ENCODE results near the gene PITX1.

The PITX1 gene

GRCh38 chr5:135042595-135042994, 8.6 kb upstream of the PITX1 start:
- in situ Hi-C loops (cut with MboI; ENCODE audit: low sequenced_read_pairs) = no loop called here

GRCh38 chr5:135041726-135042125, 7.7 kb upstream of the PITX1 start:
- in situ Hi-C loops (cut with MboI; ENCODE audit: low sequenced_read_pairs) = no loop called here

- in situ Hi-C loops (cut with MboI; ENCODE audit: low sequenced_read_pairs) = no loop called here
Observed at GRCh38 chr5:135041145-135041587, 7.1 kb upstream of the PITX1 start.

GRCh38 chr5:135040333-135041144, 6.5 kb upstream of the PITX1 start:
- in situ Hi-C loops (cut with MboI; ENCODE audit: low sequenced_read_pairs) = no loop called here

GRCh38 chr5:135040034-135040332, 6.0 kb upstream of the PITX1 start:
- in situ Hi-C loops (cut with MboI; ENCODE audit: low sequenced_read_pairs) = no loop called here

GRCh38 chr5:135039271-135040033, 5.4 kb upstream of the PITX1 start:
- in situ Hi-C loops (cut with MboI; ENCODE audit: low sequenced_read_pairs) = no loop called here

- in situ Hi-C loops (cut with MboI; ENCODE audit: low sequenced_read_pairs) = no loop called here
Observed at GRCh38 chr5:135038813-135039270, 4.8 kb upstream of the PITX1 start.

- in situ Hi-C loops (cut with MboI; ENCODE audit: low sequenced_read_pairs) = no loop called here
Observed at GRCh38 chr5:135038205-135038812, 4.3 kb upstream of the PITX1 start.

- in situ Hi-C loops (cut with MboI; ENCODE audit: low sequenced_read_pairs) = no loop called here
Observed at GRCh38 chr5:135037519-135038204, 3.6 kb upstream of the PITX1 start.

GRCh38 chr5:135036405-135036804, 2.4 kb upstream of the PITX1 start:
- in situ Hi-C loops (cut with MboI; ENCODE audit: low sequenced_read_pairs) = no loop called here

- in situ Hi-C loops (cut with MboI; ENCODE audit: low sequenced_read_pairs) = no loop called here
Observed at GRCh38 chr5:135035678-135036030, 1.6 kb upstream of the PITX1 start.

- in situ Hi-C loops (cut with MboI; ENCODE audit: low sequenced_read_pairs) = no loop called here
Observed at GRCh38 chr5:135034963-135035677, 1.1 kb upstream of the PITX1 start.

GRCh38 chr5:135034236-135034962, 371 bp upstream of the PITX1 start:
- in situ Hi-C loops (cut with MboI; ENCODE audit: low sequenced_read_pairs) = no loop called here

- in situ Hi-C loops (cut with MboI; ENCODE audit: low sequenced_read_pairs) = no loop called here
Observed at GRCh38 chr5:135032999-135033861, 798 bp downstream of the PITX1 start.

GRCh38 chr5:135032695-135032998, 1.4 kb downstream of the PITX1 start:
- in situ Hi-C loops (cut with MboI; ENCODE audit: low sequenced_read_pairs) = no loop called here

GRCh38 chr5:135031813-135032694, 2.0 kb downstream of the PITX1 start:
- in situ Hi-C loops (cut with MboI; ENCODE audit: low sequenced_read_pairs) = no loop called here

GRCh38 chr5:135030956-135031812, 2.8 kb downstream of the PITX1 start:
- in situ Hi-C loops (cut with MboI; ENCODE audit: low sequenced_read_pairs) = no loop called here
